Measurements from ENCODE around the gene HMGB3.

HMGB3 gene

DNA sequence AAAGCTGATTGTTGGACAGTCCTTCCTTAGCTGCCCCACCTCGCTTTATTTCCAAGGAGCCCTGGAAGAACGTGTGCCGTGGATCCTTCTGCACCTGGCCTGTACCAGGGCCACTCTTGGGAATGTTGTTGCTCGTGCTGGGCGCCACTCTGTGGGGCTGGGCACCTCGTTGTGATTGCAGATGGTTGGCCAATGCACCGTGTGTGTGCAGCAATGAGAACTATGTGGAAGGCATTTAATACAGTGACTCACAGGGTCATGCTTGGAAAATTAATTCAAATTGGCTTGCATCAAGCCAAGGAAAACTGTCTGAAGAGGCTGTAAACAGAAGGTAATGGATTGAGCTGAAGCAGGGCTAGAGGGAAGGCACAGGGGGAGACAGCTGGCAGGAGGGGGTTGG lies 47.7 kb upstream of the HMGB3 start:
- no peak overlapping the region for H2AFZ ChIP-seq (ENCODE audit: low read depth, low read length)
- no peak overlapping the region for H3K4me2 ChIP-seq (ENCODE audit: insufficient read depth, low read length)
- DNase-seq (no peak), ATAC-seq (ENCODE audit: insufficient read depth, low read depth) (no peak)
- no peaks in the 10 kb centered on the region for H3K9me3 ChIP-seq (ENCODE audit: insufficient read depth, low read length, severe bottlenecking)
- no peak overlapping the region for H3K9ac ChIP-seq (ENCODE audit: low read depth, low read length)
- no peaks in the 10 kb centered on the region for H4K20me1 ChIP-seq (ENCODE audit: insufficient read depth, low read length)
- TF ChIP-seq, protein P1, sequence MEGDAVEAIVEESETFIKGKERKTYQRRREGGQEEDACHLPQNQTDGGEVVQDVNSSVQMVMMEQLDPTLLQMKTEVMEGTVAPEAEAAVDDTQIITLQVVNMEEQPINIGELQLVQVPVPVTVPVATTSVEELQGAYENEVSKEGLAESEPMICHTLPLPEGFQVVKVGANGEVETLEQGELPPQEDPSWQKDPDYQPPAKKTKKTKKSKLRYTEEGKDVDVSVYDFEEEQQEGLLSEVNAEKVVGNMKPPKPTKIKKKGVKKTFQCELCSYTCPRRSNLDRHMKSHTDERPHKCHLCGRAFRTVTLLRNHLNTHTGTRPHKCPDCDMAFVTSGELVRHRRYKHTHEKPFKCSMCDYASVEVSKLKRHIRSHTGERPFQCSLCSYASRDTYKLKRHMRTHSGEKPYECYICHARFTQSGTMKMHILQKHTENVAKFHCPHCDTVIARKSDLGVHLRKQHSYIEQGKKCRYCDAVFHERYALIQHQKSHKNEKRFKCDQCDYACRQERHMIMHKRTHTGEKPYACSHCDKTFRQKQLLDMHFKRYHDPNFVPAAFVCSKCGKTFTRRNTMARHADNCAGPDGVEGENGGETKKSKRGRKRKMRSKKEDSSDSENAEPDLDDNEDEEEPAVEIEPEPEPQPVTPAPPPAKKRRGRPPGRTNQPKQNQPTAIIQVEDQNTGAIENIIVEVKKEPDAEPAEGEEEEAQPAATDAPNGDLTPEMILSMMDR (IDR thresholded peaks at IDR 0.05; ENCODE audit: borderline replicate concordance, extremely low read depth, low read length, poor library complexity, severe bottlenecking): no peak
- TF ChIP-seq EZH2 (IDR thresholded peaks at IDR 0.05; ENCODE audit: borderline replicate concordance, low read depth, low read length, severe bottlenecking): no peak
- no peak overlapping the region for H3K27ac ChIP-seq (ENCODE audit: low read length)
- no peaks in the 10 kb centered on the region for H3K4me1 ChIP-seq (ENCODE audit: insufficient read depth, low read length)
- H3K79me2 ChIP-seq (ENCODE audit: insufficient read depth, low read length): no peaks in the 10 kb centered on the region
- H3K27me3 ChIP-seq (ENCODE audit: insufficient read depth, low read length, poor library complexity): no peaks in the 10 kb centered on the region
- no peak overlapping the region for H3K4me3 ChIP-seq (ENCODE audit: low read depth in 1 of 2, low read length in 2 of 2)
- no peaks in the 10 kb centered on the region for H3K36me3 ChIP-seq (ENCODE audit: insufficient read depth, low read length)

GRCh38 chrX:150936556-150936955 lies 46.6 kb upstream of the HMGB3 start:
- H2AFZ ChIP-seq (ENCODE audit: low read depth, low read length): no peak overlapping the region
- H3K36me3 ChIP-seq (ENCODE audit: insufficient read depth, low read length): no peaks in the 10 kb centered on the region
- H3K4me2 ChIP-seq (ENCODE audit: insufficient read depth, low read length): no peak overlapping the region
- TF ChIP-seq, protein P1 (IDR thresholded peaks at IDR 0.05; ENCODE audit: borderline replicate concordance, extremely low read depth, low read length, poor library complexity, severe bottlenecking): no peak
- no peak for TF ChIP-seq EZH2 (IDR thresholded peaks at IDR 0.05; ENCODE audit: borderline replicate concordance, low read depth, low read length, severe bottlenecking)
- H3K4me1 ChIP-seq (ENCODE audit: insufficient read depth, low read length): no peaks in the 10 kb centered on the region
- no peaks in the 10 kb centered on the region for H3K9me3 ChIP-seq (ENCODE audit: insufficient read depth, low read length, severe bottlenecking)
- no peak for ATAC-seq (ENCODE audit: insufficient read depth, low read depth)
- H4K20me1 ChIP-seq (ENCODE audit: insufficient read depth, low read length): no peaks in the 10 kb centered on the region
- H3K79me2 ChIP-seq (ENCODE audit: insufficient read depth, low read length): no peaks in the 10 kb centered on the region
- H3K27ac ChIP-seq (ENCODE audit: low read length): no peak overlapping the region
- no peaks in the 10 kb centered on the region for H3K27me3 ChIP-seq (ENCODE audit: insufficient read depth, low read length, poor library complexity)
- H3K9ac ChIP-seq (ENCODE audit: low read depth, low read length): no peak overlapping the region
- no peak overlapping the region for H3K4me3 ChIP-seq (ENCODE audit: low read depth in 1 of 2, low read length in 2 of 2)
- DNase-seq: no peak

DNA sequence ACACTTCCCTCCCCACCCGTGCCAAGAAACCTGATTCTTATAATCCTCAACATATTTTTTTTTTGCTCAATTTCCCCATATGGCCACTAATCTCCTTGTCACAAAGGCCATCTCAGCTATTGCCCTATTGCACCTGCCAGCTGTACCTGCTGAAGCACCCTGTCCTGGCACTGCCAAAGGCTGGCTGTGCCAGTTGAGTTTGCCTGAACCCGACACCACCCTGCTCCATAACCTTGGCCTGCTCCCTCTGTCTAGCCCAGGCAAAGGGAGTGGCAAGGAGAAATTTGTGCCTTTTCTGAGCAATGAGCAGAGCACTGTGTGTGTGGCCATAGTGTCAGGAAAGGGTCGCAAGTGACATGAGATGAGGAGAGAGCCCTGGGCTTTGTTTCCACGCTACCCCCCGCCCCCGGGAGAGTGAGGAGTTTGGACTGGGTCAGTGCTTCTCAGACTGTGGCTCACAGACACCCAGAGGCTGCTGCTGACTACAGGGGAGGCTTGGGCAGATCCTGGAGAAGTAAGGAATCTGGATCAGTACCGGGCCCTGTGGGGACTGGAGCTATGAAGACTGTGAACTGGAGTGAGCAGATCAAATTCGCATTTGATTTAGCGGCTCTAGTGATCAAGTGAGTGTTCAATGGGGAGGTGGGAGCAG lies 42.2 kb upstream of the HMGB3 start:
- Histone ChIP-seq H4K20me1 (ENCODE audit: insufficient read depth, low read length) (no peaks in the 10 kb centered on the region), H2AFZ (ENCODE audit: low read depth, low read length) (no peak overlapping the region), H3K9me3 (ENCODE audit: insufficient read depth, low read length, severe bottlenecking) (no peaks in the 10 kb centered on the region), H3K27me3 (ENCODE audit: insufficient read depth, low read length, poor library complexity) (no peaks in the 10 kb centered on the region), H3K79me2 (ENCODE audit: insufficient read depth, low read length) (no peaks in the 10 kb centered on the region), H3K4me1 (ENCODE audit: insufficient read depth, low read length) (no peaks in the 10 kb centered on the region), H3K9ac (ENCODE audit: low read depth, low read length) (no peak overlapping the region), H3K36me3 (ENCODE audit: insufficient read depth, low read length) (no peaks in the 10 kb centered on the region), H3K27ac (ENCODE audit: low read length) (no peak overlapping the region), H3K4me3 (ENCODE audit: low read depth in 1 of 2, low read length in 2 of 2) (no peak overlapping the region), H3K4me2 (ENCODE audit: insufficient read depth, low read length) (no peak overlapping the region)
- TF ChIP-seq, protein P1 (IDR thresholded peaks at IDR 0.05; ENCODE audit: borderline replicate concordance, extremely low read depth, low read length, poor library complexity, severe bottlenecking): no peak
- no peak for TF ChIP-seq EZH2 (IDR thresholded peaks at IDR 0.05; ENCODE audit: borderline replicate concordance, low read depth, low read length, severe bottlenecking)
- DNase-seq (no peak), ATAC-seq (ENCODE audit: insufficient read depth, low read depth) (no peak)

Data from DND-41 (cell line).